Neutrophil (primary cell): ENCODE measurements around the gene RAP1GAP2.

ENCODE experiments used
- H3K27ac ChIP-seq: fragments of 200-600 bp; sonication (generic); 2 replicates; pipeline ENCODE4 v1.5.1; 2016; ENCODE audit warnings: mild to moderate bottlenecking, moderate library complexity
- H3K27me3 ChIP-seq: fragments of 200-600 bp; sonication (generic); 2 replicates; pipeline ENCODE4 v1.6.0; 2016; ENCODE audit warnings: mild to moderate bottlenecking
- H3K36me3 ChIP-seq: fragments of 200-600 bp; sonication (generic); 2 replicates; pipeline ENCODE4 v1.5.1; 2017
- H3K4me1 ChIP-seq, 2 experiments: fragments of 200-600 bp in 1 of 2; sonication (generic) in 1 of 2; 1 replicate in 1 of 2; 2 replicates in 1 of 2; pipeline versions ENCODE4 v1.5.1 to v1.6.1; 2013 to 2016; ENCODE audit warnings: low read depth in 1 of 2, low read length in 1 of 2, mild to moderate bottlenecking in 1 of 2, moderate library complexity in 1 of 2; ENCODE audit not compliant: control insufficient read depth in 1 of 2, insufficient read depth in 1 of 2
- H3K4me3 ChIP-seq, 2 experiments: fragments of 200-600 bp in 1 of 2; sonication (generic) in 1 of 2; 1 replicate in 1 of 2; 2 replicates in 1 of 2; pipeline ENCODE4 v1.5.1; 2013 to 2016; ENCODE audit warnings: low read depth in 1 of 2, low read length in 1 of 2, mild to moderate bottlenecking in 1 of 2, moderate library complexity in 1 of 2
- H3K9me3 ChIP-seq: fragments of 200-600 bp; sonication (generic); 2 replicates; pipeline ENCODE4 v1.5.1; 2016
- TF ChIP-seq, protein P1 (sequence below): fragments of 200-600 bp; sonication (generic); IDR thresholded peaks from 2 replicates; pipeline ENCODE4 v1.5.1; 2016; ENCODE audit warnings: antibody characterized with exemption

The RAP1GAP2 gene

DNA sequence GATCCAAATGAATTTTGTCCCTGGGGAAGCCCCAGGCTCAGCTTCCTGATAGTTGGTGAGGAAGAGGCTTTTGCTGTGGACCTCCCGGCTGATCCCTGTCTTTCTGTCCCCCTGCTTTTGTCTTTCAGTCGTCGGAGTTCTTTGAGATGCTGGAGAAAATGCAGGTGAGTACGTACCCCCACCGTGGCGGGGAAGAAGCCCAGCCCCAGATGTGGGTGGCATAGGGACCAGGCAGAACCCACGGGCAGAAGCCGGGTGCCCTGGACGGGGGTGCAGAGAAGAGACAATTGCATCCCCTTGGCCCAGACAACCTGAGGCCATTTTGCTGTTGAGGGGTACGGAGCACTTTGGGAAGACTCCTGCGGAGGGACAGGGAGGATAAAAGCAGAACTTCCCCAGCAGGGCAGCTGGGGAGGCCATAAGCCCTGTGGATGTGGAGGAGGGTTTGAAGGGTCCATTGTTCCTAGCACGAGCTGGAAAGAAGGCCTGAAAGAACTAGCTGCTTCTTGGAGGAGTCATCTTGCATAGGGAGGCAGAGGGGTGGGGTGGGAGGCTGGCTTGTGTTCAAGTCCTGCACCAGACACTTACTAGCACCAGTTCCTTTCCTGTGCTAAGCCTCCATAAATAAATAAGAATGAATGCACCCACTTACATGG, 161.5 kb downstream of the RAP1GAP2 start:
- Histone ChIP-seq H3K9me3 (no peaks in the 10 kb centered on the region), H3K36me3 (peaks cover 27% of the 10 kb centered on the region), H3K4me3 (no peak overlapping the region), H3K27ac (no peak overlapping the region), H3K4me1 (peaks cover 0 to 3% of the 10 kb centered on the region in 2 experiments), H3K27me3 (no peaks in the 10 kb centered on the region)
- TF ChIP-seq, protein P1, sequence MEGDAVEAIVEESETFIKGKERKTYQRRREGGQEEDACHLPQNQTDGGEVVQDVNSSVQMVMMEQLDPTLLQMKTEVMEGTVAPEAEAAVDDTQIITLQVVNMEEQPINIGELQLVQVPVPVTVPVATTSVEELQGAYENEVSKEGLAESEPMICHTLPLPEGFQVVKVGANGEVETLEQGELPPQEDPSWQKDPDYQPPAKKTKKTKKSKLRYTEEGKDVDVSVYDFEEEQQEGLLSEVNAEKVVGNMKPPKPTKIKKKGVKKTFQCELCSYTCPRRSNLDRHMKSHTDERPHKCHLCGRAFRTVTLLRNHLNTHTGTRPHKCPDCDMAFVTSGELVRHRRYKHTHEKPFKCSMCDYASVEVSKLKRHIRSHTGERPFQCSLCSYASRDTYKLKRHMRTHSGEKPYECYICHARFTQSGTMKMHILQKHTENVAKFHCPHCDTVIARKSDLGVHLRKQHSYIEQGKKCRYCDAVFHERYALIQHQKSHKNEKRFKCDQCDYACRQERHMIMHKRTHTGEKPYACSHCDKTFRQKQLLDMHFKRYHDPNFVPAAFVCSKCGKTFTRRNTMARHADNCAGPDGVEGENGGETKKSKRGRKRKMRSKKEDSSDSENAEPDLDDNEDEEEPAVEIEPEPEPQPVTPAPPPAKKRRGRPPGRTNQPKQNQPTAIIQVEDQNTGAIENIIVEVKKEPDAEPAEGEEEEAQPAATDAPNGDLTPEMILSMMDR, result no peak

DNA sequence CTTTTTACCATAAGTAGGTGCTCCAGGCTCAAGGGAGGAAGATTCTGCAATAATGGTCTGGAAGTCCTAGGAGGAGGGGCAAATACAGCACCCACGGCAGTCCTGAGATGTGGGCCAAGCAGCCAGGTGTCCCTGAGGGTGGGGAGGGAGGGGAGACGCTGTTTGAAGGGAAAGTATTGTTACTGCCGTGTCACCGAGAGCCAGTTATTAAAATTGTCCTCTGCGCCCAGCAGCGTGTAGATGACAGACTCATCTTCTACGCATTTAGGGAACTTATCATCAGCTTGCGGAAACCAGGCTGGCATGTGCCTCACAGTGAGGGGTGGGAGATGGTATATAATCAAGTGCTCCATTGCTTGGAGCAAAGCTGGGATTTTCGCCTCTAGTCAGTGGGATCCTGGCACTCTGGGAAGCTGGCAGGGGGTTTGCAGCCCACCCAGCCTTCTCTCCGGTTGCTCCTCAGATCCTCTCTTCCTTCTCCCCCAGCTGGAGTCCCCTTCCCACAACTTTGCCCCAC, 162.5 kb downstream of the RAP1GAP2 start:
- Histone ChIP-seq H3K4me3 (no peak overlapping the region), H3K4me1 (peaks cover 0 to 3% of the 10 kb centered on the region in 2 experiments), H3K36me3 (peaks cover 37% of the 10 kb centered on the region), H3K27me3 (no peaks in the 10 kb centered on the region), H3K27ac (no peak overlapping the region), H3K9me3 (no peaks in the 10 kb centered on the region)
- TF ChIP-seq, protein P1, result no peak

DNA sequence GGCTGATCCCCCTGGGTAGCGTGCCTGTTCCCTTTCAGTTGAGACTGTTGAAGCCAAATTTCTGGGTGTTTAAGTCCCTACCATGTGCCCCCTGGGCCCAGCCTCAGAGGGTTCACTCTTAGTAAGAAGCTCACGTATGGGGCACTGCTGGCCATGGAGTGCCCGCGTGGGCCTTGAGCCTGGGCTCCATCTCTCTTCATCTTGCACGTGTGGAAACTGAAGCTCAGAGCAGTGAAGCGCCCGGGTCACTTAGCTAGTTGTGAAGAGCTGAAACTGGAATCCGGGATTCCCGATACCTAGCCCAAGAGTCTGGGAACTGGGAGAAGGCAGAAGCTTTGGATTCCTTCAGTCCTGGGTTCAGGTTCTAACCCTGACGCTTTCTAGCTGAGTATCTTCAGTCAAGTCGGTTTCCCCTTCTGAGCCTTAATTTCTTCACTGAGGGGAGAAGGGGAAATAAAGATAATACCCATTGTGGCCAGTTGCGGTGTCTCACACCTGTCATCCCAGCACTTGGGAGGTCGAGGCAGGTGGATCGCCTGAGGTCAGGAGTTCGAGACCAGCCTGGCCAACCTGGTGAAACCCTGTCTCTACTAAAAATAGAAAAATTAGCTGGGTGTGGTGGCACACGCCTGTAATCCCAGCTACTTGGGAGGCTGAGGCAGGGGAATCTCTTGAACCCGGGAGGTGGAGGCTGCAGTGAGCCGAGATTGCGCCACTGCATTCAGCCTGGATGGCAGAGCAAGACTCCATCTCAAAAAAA, 163.3 kb downstream of the RAP1GAP2 start:
- Histone ChIP-seq H3K4me1 (peaks cover 0 to 3% of the 10 kb centered on the region in 2 experiments), H3K27ac (no peak overlapping the region)
- TF ChIP-seq, protein P1, result no peak

DNA sequence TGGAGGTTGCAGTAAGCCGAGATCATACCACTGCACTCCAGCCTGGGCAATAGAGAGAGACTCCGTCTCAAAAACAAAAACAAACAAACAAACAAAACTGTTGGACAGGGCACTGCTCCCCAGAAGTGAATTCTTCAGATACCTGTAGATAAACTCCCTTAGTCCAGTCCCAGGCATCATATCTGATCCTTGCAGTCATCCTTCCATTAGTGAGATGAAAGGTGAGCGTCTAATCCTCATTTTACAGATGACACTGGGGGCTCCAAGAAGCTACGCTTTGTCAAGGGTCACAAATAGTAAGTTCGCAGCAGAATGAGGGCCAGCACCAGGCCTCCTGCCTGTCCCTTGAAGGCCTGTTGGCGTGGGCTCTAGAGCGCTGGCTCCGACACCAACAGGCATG, 165.2 kb downstream of the RAP1GAP2 start:
- Histone ChIP-seq H3K27me3 (no peaks in the 10 kb centered on the region), H3K4me1 (no peaks in the 10 kb centered on the region), H3K27ac (no peak overlapping the region), H3K9me3 (no peaks in the 10 kb centered on the region), H3K36me3 (peaks cover 63% of the 10 kb centered on the region), H3K4me3 (no peak overlapping the region)
- TF ChIP-seq, protein P1, result no peak

More for the DNA sequence above, 163.3 kb downstream of the RAP1GAP2 start:
- peaks cover 44% of the 10 kb centered on the region for H3K36me3 ChIP-seq
- no peaks in the 10 kb centered on the region for H3K27me3 ChIP-seq
- H3K4me3 ChIP-seq, result no peak overlapping the region
- H3K9me3 ChIP-seq, result no peaks in the 10 kb centered on the region

DNA sequence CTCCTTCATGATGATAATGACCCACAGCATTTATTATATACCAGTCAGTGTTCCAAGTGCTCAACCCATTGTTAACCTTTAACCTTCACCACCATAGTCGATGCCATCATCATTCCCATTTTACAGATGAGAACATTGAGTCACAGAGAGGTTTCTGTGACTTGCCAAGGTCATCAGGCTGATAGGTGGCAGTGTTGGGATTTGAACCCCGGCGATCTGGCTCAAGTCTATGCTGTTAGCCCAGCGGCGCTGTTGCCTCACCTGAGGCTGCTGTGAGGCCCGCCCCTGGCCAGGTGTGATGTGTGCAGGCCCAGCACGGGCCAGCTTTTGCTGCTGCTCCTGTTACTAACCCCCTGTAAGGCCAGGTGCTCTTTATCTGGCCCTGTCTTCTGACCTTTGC, 166.0 kb downstream of the RAP1GAP2 start:
- Histone ChIP-seq H3K9me3 (no peaks in the 10 kb centered on the region), H3K4me1 (no peaks in the 10 kb centered on the region), H3K27ac (no peak overlapping the region), H3K4me3 (no peak overlapping the region), H3K27me3 (no peaks in the 10 kb centered on the region), H3K36me3 (peaks cover 71% of the 10 kb centered on the region)
- TF ChIP-seq, protein P1, result no peak
